Glomerular visceral epithelial cell (primary cell): Measurements from ENCODE around the gene DNAJC5G.

Experiments used
- DNase-seq: peaks from one replicate; pipeline ENCODE4 v3.0.0-alpha.2; 2016; ENCODE audit errors: extremely low spot score

DNAJC5G gene, protein sequence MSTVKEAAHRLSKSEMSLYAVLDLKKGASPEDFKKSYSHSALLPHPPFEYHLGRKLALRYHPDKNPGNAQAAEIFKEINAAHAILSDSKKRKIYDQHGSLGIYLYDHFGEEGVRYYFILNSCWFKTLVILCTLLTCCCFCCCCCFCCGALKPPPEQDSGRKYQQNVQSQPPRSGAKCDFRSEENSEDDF

DNA sequence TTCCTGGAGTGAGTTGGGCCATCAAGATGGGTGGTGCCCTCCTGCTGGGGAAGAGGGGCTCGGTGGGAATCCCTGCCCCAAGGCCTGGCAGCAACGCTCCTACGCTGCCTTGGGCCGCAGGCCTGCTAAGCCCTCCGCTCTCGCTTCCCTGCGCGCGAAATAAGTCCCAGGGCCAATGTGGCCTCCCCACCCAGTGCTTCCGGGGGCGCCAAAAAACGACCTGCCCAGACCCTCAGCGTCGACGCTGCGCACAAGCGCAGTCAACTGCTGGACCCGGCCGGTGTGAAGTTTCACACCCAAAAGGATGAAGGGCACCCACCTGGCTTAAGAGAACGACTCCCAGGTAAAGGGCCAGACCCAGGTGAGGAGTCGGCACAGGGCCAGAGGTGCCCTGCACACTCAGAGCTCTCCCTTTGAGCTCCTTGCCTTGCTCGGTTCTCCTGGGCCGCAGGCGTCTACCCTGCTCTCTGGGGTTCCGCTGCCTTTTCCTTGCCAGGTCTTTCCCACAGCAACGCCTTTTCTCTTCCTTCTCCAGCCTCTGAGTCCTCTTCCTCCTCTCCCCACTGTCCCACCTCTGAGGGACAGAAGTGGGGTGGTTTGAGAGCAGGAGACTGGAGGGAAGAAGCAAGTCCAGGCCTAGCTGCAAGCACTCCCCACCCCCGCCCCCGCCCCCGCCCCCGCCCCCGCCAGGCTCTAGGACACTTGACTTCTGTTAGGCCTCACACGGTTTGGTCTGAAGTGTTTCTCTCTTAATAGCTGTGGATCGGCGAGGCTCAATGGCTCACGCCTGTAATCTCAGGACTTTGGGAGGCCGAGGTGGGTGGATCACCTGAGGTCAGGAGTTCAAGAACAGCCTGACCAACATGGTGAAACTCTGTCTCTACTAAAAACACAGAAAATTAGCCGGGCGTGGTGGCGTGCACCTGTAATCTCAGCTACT, at the start of gene DNAJC5G:
Gene DNAJC5G, plus strand, starts transcription at position 223 of the 940 bp plus-strand sequence. CDS start 1,296 bp downstream, outside the sequence.
- no peak for DNase-seq

DNA sequence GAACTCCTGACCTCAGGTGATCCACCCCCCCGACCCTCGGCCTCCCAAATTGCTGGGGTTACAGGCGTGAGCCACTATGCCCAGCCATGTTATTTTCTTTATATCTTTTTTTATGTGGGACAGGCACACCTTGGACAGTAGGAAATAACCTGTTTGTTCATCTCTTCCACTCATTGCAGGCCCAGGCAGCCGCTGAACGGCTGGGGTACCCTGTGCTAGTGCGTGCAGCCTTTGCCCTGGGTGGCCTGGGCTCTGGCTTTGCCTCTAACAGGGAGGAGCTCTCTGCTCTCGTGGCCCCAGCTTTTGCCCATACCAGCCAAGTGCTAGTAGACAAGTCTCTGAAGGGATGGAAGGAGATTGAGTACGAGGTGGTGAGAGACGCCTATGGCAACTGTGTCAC, 49.7 kb upstream of the DNAJC5G start:
- DNase-seq: no peak

GRCh38 chr2:27227501-27227900, 47.7 kb upstream of the DNAJC5G start:
- DNase-seq: no peak

GRCh38 chr2:27231921-27232320, 43.3 kb upstream of the DNAJC5G start:
- no peak for DNase-seq

DNA sequence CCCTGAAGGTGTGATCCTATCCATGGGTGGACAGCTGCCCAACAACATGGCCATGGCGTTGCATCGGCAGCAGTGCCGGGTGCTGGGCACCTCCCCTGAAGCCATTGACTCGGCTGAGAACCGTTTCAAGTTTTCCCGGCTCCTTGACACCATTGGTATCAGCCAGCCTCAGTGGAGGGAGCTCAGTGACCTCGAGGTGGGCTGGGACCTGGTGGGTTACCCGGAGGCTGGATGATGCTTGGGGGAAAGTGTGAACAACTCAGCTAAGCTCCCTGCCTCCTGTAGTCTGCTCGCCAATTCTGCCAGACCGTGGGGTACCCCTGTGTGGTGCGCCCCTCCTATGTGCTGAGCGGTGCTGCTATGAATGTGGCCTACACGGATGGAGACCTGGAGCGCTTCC, 41.9 kb upstream of the DNAJC5G start:
- no peak for DNase-seq

- no peak for DNase-seq
These were observed 39.1 kb upstream of the DNAJC5G start for GRCh38 chr2:27236136-27236535.

GRCh38 chr2:27236626-27237025, 38.6 kb upstream of the DNAJC5G start:
- DNase-seq: no peak

- DNase-seq: no peak
These were observed 37.8 kb upstream of the DNAJC5G start for GRCh38 chr2:27237341-27237945.

GRCh38 chr2:27238976-27239375, 36.3 kb upstream of the DNAJC5G start:
- no peak for DNase-seq

DNA sequence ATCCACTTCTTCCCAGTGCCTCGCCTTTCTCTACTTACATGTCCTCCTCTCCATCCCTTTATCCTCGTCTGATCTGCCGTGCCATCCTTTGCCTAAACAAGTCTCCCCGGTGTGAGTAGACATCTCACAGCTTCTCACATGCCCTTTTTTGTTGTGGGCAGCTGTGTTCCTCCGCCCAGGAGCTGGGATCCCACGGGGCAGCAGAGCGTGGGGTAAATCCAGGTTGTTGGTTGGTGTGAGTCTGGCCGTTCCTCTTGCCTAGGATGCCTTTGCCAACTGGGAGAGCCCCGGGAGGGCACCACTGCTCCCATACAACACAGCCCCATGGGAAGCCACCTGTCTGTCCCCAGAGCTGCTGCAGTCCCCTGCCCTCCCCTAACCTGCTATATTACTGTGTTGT, 34.8 kb upstream of the DNAJC5G start:
- DNase-seq: no peak

DNA sequence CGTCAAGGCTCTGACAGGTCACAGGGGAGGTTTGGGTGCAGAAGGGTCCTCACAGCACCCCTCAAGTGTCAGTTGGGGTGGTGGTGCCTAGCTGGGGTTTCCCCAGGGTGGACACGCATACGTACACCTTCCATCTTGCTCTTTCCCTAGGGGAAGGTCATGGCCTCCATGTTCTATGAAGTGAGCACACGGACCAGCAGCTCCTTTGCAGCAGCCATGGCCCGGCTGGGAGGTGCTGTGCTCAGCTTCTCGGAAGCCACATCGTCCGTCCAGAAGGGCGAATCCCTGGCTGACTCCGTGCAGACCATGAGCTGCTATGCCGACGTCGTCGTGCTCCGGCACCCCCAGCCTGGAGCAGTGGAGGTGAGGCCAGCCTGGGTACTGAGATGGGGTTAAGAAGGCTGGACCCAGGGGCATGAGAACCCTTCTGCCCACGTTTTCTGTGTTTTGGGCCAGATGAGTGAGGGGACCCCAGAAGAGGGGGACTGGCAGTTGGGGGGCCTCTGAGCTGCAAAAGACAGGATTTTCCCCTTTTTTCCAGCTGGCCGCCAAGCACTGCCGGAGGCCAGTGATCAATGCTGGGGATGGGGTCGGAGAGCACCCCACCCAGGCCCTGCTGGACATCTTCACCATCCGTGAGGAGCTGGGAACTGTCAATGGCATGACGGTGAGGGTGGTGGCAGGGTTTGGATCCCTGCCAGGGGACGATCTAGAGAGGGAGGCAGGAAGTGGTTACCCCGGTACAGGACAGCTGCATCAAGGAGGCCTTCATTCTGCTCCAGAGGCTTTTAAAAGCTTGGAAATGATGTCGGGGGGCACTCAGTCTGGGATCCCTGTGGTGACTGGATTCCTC, 33.2 kb upstream of the DNAJC5G start:
- peak; percentile 27 for DNase-seq

DNA sequence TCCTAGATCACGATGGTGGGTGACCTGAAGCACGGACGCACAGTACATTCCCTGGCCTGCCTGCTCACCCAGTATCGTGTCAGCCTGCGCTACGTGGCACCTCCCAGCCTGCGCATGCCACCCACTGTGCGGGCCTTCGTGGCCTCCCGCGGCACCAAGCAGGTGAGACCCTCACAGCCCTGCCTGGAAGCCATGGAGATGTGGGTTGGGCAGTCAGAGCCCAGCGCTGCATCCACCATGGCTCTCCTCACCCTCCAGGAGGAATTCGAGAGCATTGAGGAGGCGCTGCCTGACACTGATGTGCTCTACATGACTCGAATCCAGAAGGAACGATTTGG, 32.6 kb upstream of the DNAJC5G start:
- no peak for DNase-seq

DNA sequence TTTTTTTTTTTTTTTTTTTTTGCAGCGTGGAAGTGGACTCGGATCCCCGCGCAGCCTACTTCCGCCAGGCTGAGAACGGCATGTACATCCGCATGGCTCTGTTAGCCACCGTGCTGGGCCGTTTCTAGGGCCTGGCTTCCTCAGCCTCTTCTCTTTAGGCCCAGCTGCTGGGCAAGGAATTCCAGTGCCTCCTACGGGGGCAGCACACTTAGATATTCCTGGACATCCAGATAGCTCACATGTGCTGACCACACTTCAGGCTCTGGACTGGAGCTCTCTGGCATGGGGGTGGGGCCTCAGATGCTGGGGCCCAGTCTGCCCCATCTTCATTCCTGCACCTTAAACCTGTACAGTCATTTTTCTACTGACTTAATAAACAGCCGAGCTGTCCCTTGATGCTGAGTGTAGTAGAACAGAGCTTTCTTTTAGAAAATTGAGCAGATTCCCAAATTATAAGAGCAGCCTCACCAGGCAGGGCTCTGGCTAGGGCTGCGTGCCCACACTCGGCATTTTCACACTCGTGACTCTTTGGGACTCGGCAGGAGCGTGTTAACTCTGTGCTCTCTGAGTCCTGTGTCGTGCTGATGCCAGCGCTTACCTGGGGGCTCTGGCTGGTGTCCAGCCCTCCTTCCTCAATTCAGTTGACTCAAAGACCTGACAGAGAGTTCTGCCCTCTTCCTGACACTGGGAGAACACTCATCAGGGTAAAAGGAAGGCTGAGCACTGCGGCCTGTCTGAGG, 31.7 kb upstream of the DNAJC5G start:
- DNase-seq: no peak

DNA sequence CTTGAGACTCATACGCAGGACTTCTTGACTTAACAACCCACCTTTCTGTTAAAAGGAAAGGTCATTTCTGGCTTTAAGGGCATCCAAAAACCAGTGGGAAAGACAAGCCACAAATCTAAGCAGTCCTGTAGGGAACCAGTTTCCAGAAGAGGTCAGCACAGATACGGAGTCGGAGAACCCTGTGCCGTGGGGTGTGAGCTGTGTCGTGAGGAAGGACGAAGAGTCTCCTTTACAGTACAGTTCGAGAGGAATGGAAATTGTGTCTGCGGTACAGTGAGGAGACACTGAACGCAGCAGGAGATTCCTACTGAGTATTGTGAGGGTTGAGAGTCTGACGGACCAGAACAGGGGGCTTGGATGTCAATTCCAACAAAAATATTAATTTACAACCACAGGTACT, 30.1 kb upstream of the DNAJC5G start:
- no peak for DNase-seq

GRCh38 chr2:27245626-27246025, 29.6 kb upstream of the DNAJC5G start:
- no peak for DNase-seq

DNA sequence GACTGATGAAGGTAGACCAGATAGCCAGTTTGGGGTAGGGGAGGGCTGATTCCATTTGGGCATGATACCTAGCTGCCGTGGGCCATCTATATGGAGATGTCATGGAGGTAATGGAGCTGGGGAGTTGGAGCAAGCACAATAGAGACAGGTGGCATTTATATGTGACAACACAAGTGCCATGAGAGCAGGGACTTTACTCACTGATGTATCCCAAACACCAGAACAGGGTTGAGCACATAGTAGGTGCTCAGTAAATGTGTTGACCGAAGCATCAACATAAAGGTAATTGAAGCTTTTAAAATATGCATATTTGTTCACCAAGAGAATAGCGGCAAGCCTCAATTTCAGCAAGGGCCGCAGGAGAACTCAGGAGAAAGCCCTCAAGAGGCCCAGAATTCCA, 27.3 kb upstream of the DNAJC5G start:
- no peak for DNase-seq

- DNase-seq: no peak
These were observed 25.9 kb upstream of the DNAJC5G start for GRCh38 chr2:27249159-27249890.

GRCh38 chr2:27249891-27250651, 25.2 kb upstream of the DNAJC5G start:
- DNase-seq: no peak

DNA sequence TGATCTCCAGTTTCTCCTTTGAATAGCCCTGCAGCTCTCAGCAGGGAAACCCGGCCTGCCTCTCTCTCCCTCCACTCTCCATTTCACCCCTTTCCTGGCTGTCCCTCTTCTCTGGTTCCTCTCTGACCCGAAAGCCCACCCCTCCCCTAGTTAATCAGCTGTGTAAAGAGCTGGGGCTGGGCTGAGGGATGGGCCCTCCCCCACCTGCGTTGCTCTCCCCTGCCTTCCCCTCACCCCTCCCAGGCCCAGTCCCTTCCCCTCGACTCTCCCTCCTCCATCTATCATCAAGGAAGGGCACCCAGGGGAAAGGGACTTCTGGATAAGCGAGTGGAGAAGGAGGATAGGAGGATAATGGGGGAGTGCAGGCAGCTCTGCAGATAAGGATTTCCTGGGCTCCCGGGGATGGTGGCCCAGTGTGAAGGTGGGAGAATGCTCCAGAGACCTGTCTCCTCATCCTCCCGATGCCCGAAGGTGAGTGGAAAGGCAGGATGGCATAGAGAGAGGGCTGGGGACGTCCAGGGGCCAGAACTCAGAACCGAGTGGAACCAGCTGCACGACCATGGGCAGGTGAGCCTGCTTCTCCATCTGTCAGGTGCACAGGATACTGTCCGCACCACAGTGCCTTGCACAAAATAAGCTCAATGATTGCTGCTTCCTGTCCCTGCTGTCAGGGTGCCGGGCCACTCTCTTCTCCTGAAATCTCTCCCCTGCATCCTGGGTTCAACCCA, 24.4 kb upstream of the DNAJC5G start:
- no peak for DNase-seq
